A673 (cell line): ENCODE data around the gene PHACTR2. TPM values are rescaled to one million over a fixed set of nuclear protein-coding genes. Genes with fewer than 3 reads are reported as not detected.

Source experiments
- BruUV-seq: library from RNA; stranded (reverse); fragments of 400-500 nt; replicated peaks from 2 replicates; lab custom pipeline; 2021; lab: Mats Ljungman, UMichigan
- CTCF ChIA-PET: fragments of 300-600 bp; sonication (Branson Sonifier 250); formaldehyde crosslinking; loops from one replicate; lab custom pipeline; 2022; ENCODE audit warnings: antibody characterized with exemption; lab: Charles Lee
- POLR2A ChIA-PET: fragments of 300-600 bp; sonication (Branson Sonifier 250); formaldehyde crosslinking; loops from one replicate; lab custom pipeline; 2022; ENCODE audit warnings: antibody characterized with exemption; ENCODE audit not compliant: low non-redundant PET; lab: Charles Lee
- DNase-seq: peaks from one replicate; pipeline ENCODE4 v3.0.0-alpha.2; 2015; ENCODE audit warnings: low spot score
- H3K27ac ChIP-seq: fragments of 200-600 bp; sonication (generic); 2 replicates; pipeline ENCODE4 v1.5.1; 2016; ENCODE audit warnings: mixed run types, low read depth, mild to moderate bottlenecking, mixed read lengths, antibody characterized with exemption, low read length; ENCODE audit not compliant: poor library complexity, severe bottlenecking
- H3K27me3 ChIP-seq: fragments of 200-600 bp; sonication (generic); replicated peaks from 2 replicates; pipeline ENCODE4 v1.6.1; 2017; ENCODE audit warnings: mixed run types, low read depth, mild to moderate bottlenecking, mixed read lengths, antibody characterized with exemption, low read length; ENCODE audit not compliant: insufficient read depth, poor library complexity
- H3K36me3 ChIP-seq: fragments of 200-600 bp; sonication (generic); 2 replicates; pipeline ENCODE4 v1.6.1; 2016; ENCODE audit warnings: mixed run types, mild to moderate bottlenecking, mixed read lengths, antibody characterized with exemption, low read length; ENCODE audit not compliant: insufficient read depth, poor library complexity, severe bottlenecking
- H3K4me1 ChIP-seq: fragments of 200-600 bp; sonication (generic); 2 replicates; pipeline ENCODE4 v1.6.1; 2017; ENCODE audit warnings: mixed run types, mild to moderate bottlenecking, mixed read lengths, antibody characterized with exemption, low read length; ENCODE audit not compliant: insufficient read depth, poor library complexity, severe bottlenecking
- H3K4me3 ChIP-seq: fragments of 200-600 bp; sonication (generic); 2 replicates; pipeline ENCODE4 v1.5.1; 2016; ENCODE audit warnings: low read depth, mixed run types, mild to moderate bottlenecking, mixed read lengths, low read length; ENCODE audit not compliant: poor library complexity, severe bottlenecking
- H3K9me3 ChIP-seq: fragments of 200-600 bp; sonication (generic); 2 replicates; pipeline ENCODE4 v1.6.1; 2016; ENCODE audit warnings: mixed run types, low read depth, mild to moderate bottlenecking, mixed read lengths, antibody characterized with exemption, low read length; ENCODE audit not compliant: poor library complexity, severe bottlenecking
- EZH2 ChIP-seq: fragments of 200-600 bp; sonication (generic); IDR thresholded peaks from 2 replicates; pipeline ENCODE4 v1.6.1; 2017; ENCODE audit warnings: borderline replicate concordance, low read depth, mild to moderate bottlenecking, mixed read lengths, antibody characterized with exemption, low read length; ENCODE audit not compliant: poor library complexity, severe bottlenecking
- intact Hi-C: fragments of 100-400 bp; cut with micrococcal nuclease; formaldehyde crosslinking; loops from one replicate; pipeline ENCODE4 v1.10.0; 2022; ENCODE audit not compliant: unreplicated experiment
- total RNA-seq: library from RNA; stranded (reverse); gene quantifications from 2 replicates; pipeline ENCODE4 v1.2.3, GENCODE V29; 2021
- TF ChIP-seq, protein P1 (sequence below): fragments of 300-800, 200-600 bp; sonication (generic); conservative IDR thresholded peaks from 2 replicates; pipeline ENCODE4 v1.5.1; 2017; ENCODE audit warnings: low read depth, mild to moderate bottlenecking, antibody characterized with exemption, low read length, moderate library complexity, mixed read lengths

Gene PHACTR2
- total RNA-seq, 1 experiment from 2014 or later = 2.4 TPM

- no TSS peak for BruUV-seq
- Histone ChIP-seq H3K9me3 (no peaks in the 10 kb centered on the region), H3K27ac (no peak overlapping the region), H3K4me1 (peaks cover 5% of the 10 kb centered on the region), H3K36me3 (no peaks in the 10 kb centered on the region), H3K27me3 (peaks cover 42% of the 10 kb centered on the region), H3K4me3 (no peak overlapping the region)
- intact Hi-C loops = loop anchor here (10.0 kb wide), 1 partner anchor 169 kb away; the partner anchor contains the start of gene LTV1
- POLR2A ChIA-PET = no interaction called here
- no peak for DNase-seq
- TF ChIP-seq, protein P1, sequence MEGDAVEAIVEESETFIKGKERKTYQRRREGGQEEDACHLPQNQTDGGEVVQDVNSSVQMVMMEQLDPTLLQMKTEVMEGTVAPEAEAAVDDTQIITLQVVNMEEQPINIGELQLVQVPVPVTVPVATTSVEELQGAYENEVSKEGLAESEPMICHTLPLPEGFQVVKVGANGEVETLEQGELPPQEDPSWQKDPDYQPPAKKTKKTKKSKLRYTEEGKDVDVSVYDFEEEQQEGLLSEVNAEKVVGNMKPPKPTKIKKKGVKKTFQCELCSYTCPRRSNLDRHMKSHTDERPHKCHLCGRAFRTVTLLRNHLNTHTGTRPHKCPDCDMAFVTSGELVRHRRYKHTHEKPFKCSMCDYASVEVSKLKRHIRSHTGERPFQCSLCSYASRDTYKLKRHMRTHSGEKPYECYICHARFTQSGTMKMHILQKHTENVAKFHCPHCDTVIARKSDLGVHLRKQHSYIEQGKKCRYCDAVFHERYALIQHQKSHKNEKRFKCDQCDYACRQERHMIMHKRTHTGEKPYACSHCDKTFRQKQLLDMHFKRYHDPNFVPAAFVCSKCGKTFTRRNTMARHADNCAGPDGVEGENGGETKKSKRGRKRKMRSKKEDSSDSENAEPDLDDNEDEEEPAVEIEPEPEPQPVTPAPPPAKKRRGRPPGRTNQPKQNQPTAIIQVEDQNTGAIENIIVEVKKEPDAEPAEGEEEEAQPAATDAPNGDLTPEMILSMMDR = no peak
- TF ChIP-seq EZH2 = no peak
- CTCF ChIA-PET = no interaction called here
Measured at GRCh38 chr6:143675946-143676345, 1.8 kb upstream of the PHACTR2 start.

GRCh38 chr6:143676437-143677045, 1.2 kb upstream of the PHACTR2 start:
- POLR2A ChIA-PET = no interaction called here
- H3K27ac ChIP-seq = no peak overlapping the region
- peaks cover 5% of the 10 kb centered on the region for H3K4me1 ChIP-seq
- CTCF ChIA-PET = no interaction called here
- DNase-seq = no peak
- peaks cover 43% of the 10 kb centered on the region for H3K27me3 ChIP-seq
- H3K4me3 ChIP-seq = no peak overlapping the region
- intact Hi-C loops = loop anchor here (10.0 kb wide), 1 partner anchor 168 kb away; the partner anchor contains the start of gene LTV1
- BruUV-seq = no TSS peak
- no peaks in the 10 kb centered on the region for H3K9me3 ChIP-seq
- H3K36me3 ChIP-seq = no peaks in the 10 kb centered on the region
- TF ChIP-seq, protein P1 = no peak
- no peak for TF ChIP-seq EZH2

GRCh38 chr6:143677577-143677890, 231 bp upstream of the PHACTR2 start:
- CTCF ChIA-PET = no interaction called here
- POLR2A ChIA-PET = no interaction called here
- no peak overlapping the region for H3K27ac ChIP-seq
- intact Hi-C loops = loop anchor here (10.0 kb wide), 1 partner anchor 167 kb away; the partner anchor contains the start of gene LTV1
- H3K9me3 ChIP-seq = no peaks in the 10 kb centered on the region
- no peak for DNase-seq
- H3K36me3 ChIP-seq = no peaks in the 10 kb centered on the region
- H3K27me3 ChIP-seq = peaks cover 51% of the 10 kb centered on the region
- H3K4me3 ChIP-seq = peak overlapping the region; percentile 54
- TF ChIP-seq, protein P1 = no peak
- TF ChIP-seq EZH2 = no peak
- peaks cover 5% of the 10 kb centered on the region for H3K4me1 ChIP-seq
- BruUV-seq = no TSS peak
